GM21786 (cell line): ENCODE results near the gene VRK2.
"Not testable (repeated sequence)": the region's sequence is repeated elsewhere in the genome, so short reads cannot be mapped to it uniquely, and the experiment has no call there.

Experiments used
- ATAC-seq: cut with Tn5 transposase; IDR thresholded peaks from one replicate; pipeline ENCODE4 v1.9.1; 2021; ENCODE audit not compliant: unreplicated experiment

VRK2 gene

DNA sequence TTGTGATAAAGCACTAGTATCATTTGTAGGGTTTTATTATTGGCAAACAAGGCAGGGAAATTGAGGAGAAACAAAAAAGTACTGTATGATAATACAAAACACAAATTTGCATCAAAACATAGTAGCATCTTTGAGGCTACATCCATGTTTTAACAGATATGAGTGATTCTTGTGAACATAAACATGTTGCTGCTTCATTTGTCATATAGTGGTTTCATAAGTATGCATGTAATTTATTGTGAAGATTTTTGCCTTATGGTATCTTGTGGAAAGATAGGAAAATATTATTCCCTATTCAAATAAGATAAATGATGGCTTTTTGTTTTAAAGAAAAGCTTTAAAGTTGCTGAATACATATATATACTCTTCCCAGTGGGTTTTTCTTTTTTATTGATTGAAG is 60.3 kb downstream of the VRK2 start:
- ATAC-seq, result no peak

DNA sequence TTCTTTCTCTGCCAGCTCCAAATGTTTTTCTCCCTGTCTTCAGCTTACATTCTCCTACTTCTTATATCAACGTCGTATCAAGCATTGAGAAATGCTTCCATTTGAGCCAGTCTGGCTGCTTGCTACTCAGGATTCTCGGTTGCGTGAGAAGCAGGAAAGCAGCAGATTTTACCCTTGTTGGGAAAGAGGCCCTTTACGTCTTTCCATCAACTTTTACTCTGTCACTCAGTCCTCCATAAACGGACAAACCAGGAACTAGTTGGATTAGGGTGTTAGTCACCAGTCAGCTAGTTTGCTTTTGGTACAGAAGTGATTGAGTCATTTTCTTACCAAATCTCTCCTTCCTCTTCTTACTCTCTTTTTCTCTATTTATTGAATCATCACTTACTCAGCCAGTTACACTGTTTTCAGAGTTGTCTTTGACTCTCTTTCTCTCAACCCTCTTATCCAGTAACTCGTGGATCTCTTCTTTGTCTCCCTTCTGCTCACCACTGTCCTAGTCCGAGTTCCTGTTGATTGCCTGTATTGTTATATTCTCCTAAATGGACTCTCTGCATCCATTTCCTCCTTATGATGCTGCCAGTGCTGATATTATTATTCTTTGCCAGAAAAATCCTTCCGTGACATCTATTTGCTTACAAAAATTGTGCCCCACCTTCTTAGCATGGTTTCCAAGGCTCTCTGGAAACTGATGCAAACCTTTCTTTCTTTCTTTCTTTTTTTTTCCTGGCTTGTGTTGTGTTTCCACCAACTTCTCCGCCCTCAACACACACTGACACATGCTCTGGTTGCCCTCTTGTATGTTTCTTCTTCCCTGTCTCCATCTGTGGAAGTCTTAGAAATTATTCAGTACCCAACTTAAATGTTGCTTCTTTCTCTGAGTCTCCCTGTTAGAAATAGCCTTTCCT is 61.5 kb downstream of the VRK2 start:
- ATAC-seq, result no peak

DNA sequence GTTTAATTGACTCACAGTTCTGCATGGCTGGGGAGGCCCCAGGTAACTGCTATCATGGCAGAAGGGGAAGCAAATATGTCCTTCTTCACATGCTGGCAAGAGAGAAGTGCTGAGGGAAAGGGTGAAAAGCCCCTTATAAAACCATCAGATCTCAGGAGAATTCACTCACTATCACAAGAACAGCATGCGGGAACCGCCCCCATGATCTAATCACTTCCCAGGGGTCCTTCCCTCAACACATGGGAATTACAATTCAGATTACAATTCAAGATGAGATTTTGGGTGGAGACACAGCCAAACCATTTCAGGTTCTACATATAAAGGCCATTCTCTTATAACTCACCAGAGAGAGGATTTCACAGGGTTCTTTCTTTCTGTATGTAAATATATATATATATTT is 62.9 kb downstream of the VRK2 start:
- no peak for ATAC-seq

DNA sequence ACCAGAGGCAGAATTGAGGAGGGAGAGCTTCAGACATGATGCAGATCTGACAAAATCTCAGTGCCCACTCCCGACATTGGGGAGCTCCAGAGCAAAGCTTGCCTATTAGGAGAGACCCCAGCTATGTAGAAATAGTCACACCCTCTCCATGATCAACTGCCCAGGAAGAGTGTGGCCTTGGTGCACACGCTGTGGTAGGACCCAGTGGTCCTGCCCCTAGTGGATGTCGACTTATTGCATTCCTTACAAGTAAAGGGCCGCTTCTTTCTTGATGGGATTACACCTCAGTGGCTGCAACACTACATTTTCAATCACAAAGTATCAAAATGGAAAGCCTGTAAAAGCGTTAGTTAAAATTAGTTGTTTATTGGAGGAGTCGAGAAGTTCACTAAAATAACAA is 64.2 kb downstream of the VRK2 start:
- no peak for ATAC-seq

GRCh38 chr2:58113563-58113962 is 67.0 kb downstream of the VRK2 start:
- ATAC-seq, result not testable (repeated sequence)

DNA sequence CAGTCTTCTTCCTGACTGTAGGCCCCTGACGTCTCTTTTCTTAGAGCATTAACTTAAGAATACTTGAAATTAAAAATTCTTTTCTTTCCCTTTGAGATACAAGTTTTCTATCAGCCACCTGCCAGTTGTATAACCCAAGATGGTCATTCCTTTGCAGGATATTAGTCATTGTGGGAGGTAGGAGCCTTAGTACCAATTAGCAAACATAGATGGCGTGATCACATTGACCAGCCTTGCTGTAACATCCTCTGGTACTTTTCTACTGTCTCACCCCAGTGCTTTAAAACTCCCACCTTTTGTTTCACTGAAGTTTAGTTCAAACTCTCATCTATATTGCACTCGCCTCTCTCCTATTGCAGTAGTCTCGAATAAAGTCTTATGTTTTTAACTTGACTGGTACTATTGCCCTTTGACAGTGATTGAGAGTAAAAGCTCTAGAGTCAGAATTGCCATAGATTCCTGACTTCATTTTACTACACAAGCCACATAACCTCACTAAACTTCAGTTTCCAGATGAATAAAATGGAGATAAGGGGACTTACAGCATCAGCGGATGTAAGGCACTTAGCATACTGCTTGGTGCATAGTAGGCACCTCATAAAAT is 74.1 kb downstream of the VRK2 start:
- no peak for ATAC-seq

- ATAC-seq, result no peak
Observed at GRCh38 chr2:58122040-58122439, 75.4 kb downstream of the VRK2 start.

GRCh38 chr2:58122540-58122939 is 75.9 kb downstream of the VRK2 start:
- ATAC-seq, result no peak

DNA sequence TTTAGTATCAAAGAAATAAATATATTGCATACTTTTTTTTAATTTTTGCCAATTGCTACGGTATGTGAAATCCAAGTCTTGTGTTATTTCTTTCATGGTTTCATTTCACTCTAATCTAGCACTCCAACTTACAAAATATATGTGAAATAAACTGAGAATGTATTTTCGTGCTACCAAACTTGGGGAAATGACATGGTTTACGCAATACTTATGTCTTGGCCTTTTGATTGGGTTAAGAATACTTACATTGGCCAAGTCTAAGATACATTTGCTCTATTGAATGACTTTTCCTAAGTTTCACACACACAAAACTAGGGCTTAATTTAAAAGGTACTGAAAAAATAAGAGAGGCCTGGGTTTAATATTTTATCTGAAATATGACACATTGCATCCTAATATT is 80.5 kb downstream of the VRK2 start:
- ATAC-seq, result no peak

DNA sequence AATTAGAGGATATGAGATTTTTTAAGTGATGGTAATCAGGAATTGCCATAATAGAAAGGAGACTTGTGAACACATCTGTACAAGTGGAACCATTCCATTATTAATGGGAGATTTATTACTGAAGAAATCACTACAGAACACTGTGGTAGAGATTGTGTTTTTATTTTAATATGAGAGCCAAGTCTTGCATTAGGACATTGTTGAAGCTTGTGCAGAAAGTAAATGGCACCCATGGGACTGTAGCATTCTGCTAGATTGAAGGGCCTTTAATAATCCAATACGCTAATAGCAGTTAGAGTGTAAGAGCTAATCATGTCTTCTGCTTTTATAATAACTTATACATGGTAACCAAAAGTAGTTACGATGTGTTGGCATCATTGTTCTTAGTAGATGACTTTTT is 83.6 kb downstream of the VRK2 start:
- ATAC-seq, result no peak

GRCh38 chr2:58131191-58132011 is 84.8 kb downstream of the VRK2 start:
- ATAC-seq, result no peak

- no peak for ATAC-seq
Observed at GRCh38 chr2:58133395-58133794, 86.8 kb downstream of the VRK2 start.

- no peak for ATAC-seq
Observed at GRCh38 chr2:58135861-58136260, 89.3 kb downstream of the VRK2 start.

GRCh38 chr2:58137221-58137620 is 90.6 kb downstream of the VRK2 start:
- no peak for ATAC-seq

GRCh38 chr2:58137856-58138255 is 91.2 kb downstream of the VRK2 start:
- ATAC-seq, result no peak

DNA sequence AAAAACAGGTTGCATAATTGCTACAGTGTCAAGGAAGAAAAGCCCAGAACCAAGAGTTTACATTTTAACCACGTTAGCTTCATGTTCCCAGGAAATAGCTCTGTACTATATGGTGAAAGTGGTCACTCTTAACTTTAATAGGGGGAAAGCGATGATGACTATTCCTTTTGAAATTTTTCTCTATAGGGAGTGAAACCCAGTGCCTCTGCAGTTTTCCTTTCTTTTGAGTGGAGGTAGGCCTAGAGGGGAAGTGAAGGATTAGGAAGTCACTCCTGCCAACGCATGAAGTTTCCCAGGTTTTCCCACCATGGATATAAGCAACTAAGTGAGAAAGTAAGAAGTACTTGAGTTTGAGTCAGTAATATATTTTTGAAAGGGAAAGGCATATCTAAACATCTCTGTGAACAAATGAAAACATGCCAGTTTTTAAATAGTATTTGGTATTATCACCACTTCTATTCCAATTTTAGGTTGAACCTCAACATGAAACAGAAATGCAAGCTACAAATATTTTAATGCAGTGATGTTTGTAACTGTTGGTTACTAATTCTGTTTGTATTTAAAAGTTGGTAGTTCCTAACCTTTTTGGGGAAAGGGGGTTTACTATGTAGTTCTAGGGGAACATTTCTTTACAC is 91.9 kb downstream of the VRK2 start:
- ATAC-seq, result no peak

- ATAC-seq, result no peak
Observed at GRCh38 chr2:58140508-58141072, 94.0 kb downstream of the VRK2 start.

- ATAC-seq, result not testable (repeated sequence)
Observed at GRCh38 chr2:58145769-58146168, 99.2 kb downstream of the VRK2 start.

- ATAC-seq, result no peak
Observed at GRCh38 chr2:58146707-58147106, 100.1 kb downstream of the VRK2 start.

GRCh38 chr2:58155160-58155778 is 108.7 kb downstream of the VRK2 start:
- no peak for ATAC-seq
